H9 (cell line): ENCODE data around the gene NEURL1. TPM values are rescaled to one million over a fixed set of nuclear protein-coding genes. Genes with fewer than 3 reads are reported as not detected.

Source experiments
- DNase-seq: peaks from one replicate; pipeline ENCODE4 v3.0.0-alpha.2; 2017
- H2AFZ ChIP-seq: one replicate; pipeline ENCODE4 v1.6.1; 2013; ENCODE audit warnings: mild to moderate bottlenecking, low read length, control low read depth, moderate library complexity
- H2AK5ac ChIP-seq: 2 replicates; pipeline ENCODE4 v1.6.1; 2013; ENCODE audit warnings: low read length, control low read depth, mixed read lengths; ENCODE audit not compliant: insufficient read length
- H2BK120ac ChIP-seq: one replicate; pipeline ENCODE4 v1.6.1; 2013; ENCODE audit warnings: low read depth, mild to moderate bottlenecking, low read length, control low read depth, inconsistent platforms; ENCODE audit not compliant: poor library complexity, severe bottlenecking
- H2BK12ac ChIP-seq: 2 replicates; pipeline ENCODE4 v1.6.1; 2013; ENCODE audit warnings: low read length, control low read depth, mixed read lengths, low read depth; ENCODE audit not compliant: insufficient read length
- H2BK15ac ChIP-seq: 2 replicates; pipeline ENCODE4 v1.6.1; 2013; ENCODE audit warnings: low read depth, low read length, control low read depth
- H2BK20ac ChIP-seq: one replicate; pipeline ENCODE4 v1.6.1; 2013; ENCODE audit warnings: low read depth, mild to moderate bottlenecking, low read length, control low read depth, inconsistent platforms; ENCODE audit not compliant: poor library complexity, severe bottlenecking
- H2BK5ac ChIP-seq: 2 replicates; pipeline ENCODE4 v1.6.1; 2013; ENCODE audit warnings: low read length, control low read depth, mixed read lengths; ENCODE audit not compliant: insufficient read length
- H3K14ac ChIP-seq: 2 replicates; pipeline ENCODE4 v1.6.1; 2013; ENCODE audit warnings: low read length, control low read depth; ENCODE audit not compliant: insufficient read depth
- H3K18ac ChIP-seq: 2 replicates; pipeline ENCODE4 v1.6.1; 2013; ENCODE audit warnings: low read depth, mild to moderate bottlenecking, mixed read lengths, low read length, control low read depth; ENCODE audit not compliant: insufficient read length
- H3K23ac ChIP-seq: 2 replicates; pipeline ENCODE4 v1.6.1; 2013; ENCODE audit warnings: low read length, control low read depth, mixed read lengths, low read depth; ENCODE audit not compliant: insufficient read length
- H3K23me2 ChIP-seq: 2 replicates; pipeline ENCODE4 v1.6.1; 2013; ENCODE audit warnings: low read depth, mild to moderate bottlenecking, mixed read lengths, low read length, control low read depth; ENCODE audit not compliant: insufficient read length, poor library complexity, severe bottlenecking
- H3K27ac ChIP-seq: 2 replicates; pipeline ENCODE4 v1.5.1; 2013; ENCODE audit warnings: low read length, control low read depth, mixed read lengths, low read depth; ENCODE audit not compliant: insufficient read length
- H3K27me3 ChIP-seq: 2 replicates; pipeline ENCODE4 v1.6.1; 2013; ENCODE audit warnings: low read length, control low read depth, inconsistent platforms; ENCODE audit not compliant: insufficient read depth
- H3K4ac ChIP-seq: 2 replicates; pipeline ENCODE4 v1.6.1; 2013; ENCODE audit warnings: low read depth, mild to moderate bottlenecking, control low read depth, inconsistent platforms, low read length, moderate library complexity
- H3K4me1 ChIP-seq: 2 replicates; pipeline ENCODE4 v1.6.1; 2013; ENCODE audit warnings: low read length, control low read depth, inconsistent platforms; ENCODE audit not compliant: insufficient read depth
- H3K4me2 ChIP-seq: 2 replicates; pipeline ENCODE4 v1.6.1; 2013; ENCODE audit warnings: low read length, control low read depth, mixed read lengths; ENCODE audit not compliant: insufficient read length, insufficient read depth
- H3K56ac ChIP-seq: 2 replicates; pipeline ENCODE4 v1.6.1; 2013; ENCODE audit warnings: low read depth, mild to moderate bottlenecking, mixed read lengths, low read length, control low read depth; ENCODE audit not compliant: insufficient read length
- H3K79me1 ChIP-seq: 2 replicates; pipeline ENCODE4 v1.6.1; 2013; ENCODE audit warnings: low read depth, mild to moderate bottlenecking, moderate library complexity, low read length, control low read depth, inconsistent platforms; ENCODE audit not compliant: insufficient read depth, poor library complexity, severe bottlenecking
- H3K79me2 ChIP-seq: 2 replicates; pipeline ENCODE4 v1.6.1; 2013; ENCODE audit warnings: low read length, control low read depth, inconsistent platforms; ENCODE audit not compliant: insufficient read depth
- H3K9ac ChIP-seq: 2 replicates; pipeline ENCODE4 v1.6.1; 2013; ENCODE audit warnings: low read length, control low read depth, mixed read lengths; ENCODE audit not compliant: insufficient read length; ENCODE audit errors: extremely low read depth
- H3K9me3 ChIP-seq: one replicate; pipeline ENCODE4 v1.6.1; 2013; ENCODE audit warnings: low read depth, low read length, inconsistent platforms; ENCODE audit not compliant: control insufficient read depth
- H3T11ph ChIP-seq: one replicate; pipeline ENCODE4 v1.6.1; 2013; ENCODE audit warnings: mild to moderate bottlenecking, low read length, control low read depth, inconsistent platforms
- H4K20me1 ChIP-seq: one replicate; pipeline ENCODE4 v1.6.1; 2013; ENCODE audit not compliant: control insufficient read depth, insufficient read length, insufficient read depth
- H4K5ac ChIP-seq: 2 replicates; pipeline ENCODE4 v1.6.1; 2013; ENCODE audit warnings: low read depth, mild to moderate bottlenecking, mixed read lengths, low read length, control low read depth; ENCODE audit not compliant: insufficient read length
- H4K8ac ChIP-seq: replicated peaks from 2 replicates; pipeline ENCODE4 v1.6.1; 2013; ENCODE audit warnings: low read length, control low read depth, mixed read lengths, low read depth; ENCODE audit not compliant: insufficient read length
- H4K91ac ChIP-seq: 2 replicates; pipeline ENCODE4 v1.6.1; 2013; ENCODE audit warnings: low read depth, mild to moderate bottlenecking, moderate library complexity, mixed read lengths, low read length, control low read depth; ENCODE audit not compliant: insufficient read length
- H3K27ac Mint-ChIP-seq, 3 experiments: 2 replicates in 2 of 3; 3 replicates in 1 of 3; pipeline ENCODE4 v1.8.0; 2020 to 2021; ENCODE audit warnings: mixed read lengths in 3 of 3, mild to moderate bottlenecking in 1 of 3, moderate library complexity in 1 of 3
- H3K27me3 Mint-ChIP-seq: 2 replicates; pipeline ENCODE4 v1.8.0; 2021; ENCODE audit warnings: low read depth, mild to moderate bottlenecking, moderate library complexity, mixed read lengths
- H3K36me3 Mint-ChIP-seq, 3 experiments: 2 replicates in 2 of 3; 3 replicates in 1 of 3; pipeline ENCODE4 v1.8.0; 2020 to 2021; ENCODE audit warnings: low read depth in 3 of 3, mixed read lengths in 3 of 3; ENCODE audit not compliant: insufficient read depth in 1 of 3
- H3K4me1 Mint-ChIP-seq, 2 experiments: 2 replicates each; pipeline ENCODE4 v1.8.0; 2020; ENCODE audit warnings: mixed read lengths in 2 of 2
- H3K4me3 Mint-ChIP-seq, 2 experiments: 2 replicates in 1 of 2; 3 replicates in 1 of 2; pipeline ENCODE4 v1.8.0; 2020 to 2021; ENCODE audit warnings: mild to moderate bottlenecking in 2 of 2, mixed read lengths in 2 of 2, moderate library complexity in 1 of 2
- H3K9me3 Mint-ChIP-seq, 2 experiments: 2 replicates in 1 of 2; 3 replicates in 1 of 2; pipeline ENCODE4 v1.8.0; 2020; ENCODE audit warnings: mild to moderate bottlenecking in 2 of 2, mixed read lengths in 2 of 2, moderate library complexity in 1 of 2
- CTCF ChIP-seq: fragments of 200-600 bp; sonication (generic); conservative IDR thresholded peaks from 3 replicates; pipeline ENCODE4 v1.8.0; 2021; ENCODE audit warnings: antibody characterized with exemption, mild to moderate bottlenecking
- WGBS: extraction: QIAGEN DNeasy Blood & Tissue Kit; methylation state at CpG from one replicate; pipeline ENCODE4 v1.1.7; 2013; ENCODE audit warnings: missing lambda C conversion rate, low lambda C conversion rate, mixed read lengths; ENCODE audit not compliant: insufficient read length; ENCODE audit errors: extremely low coverage; 5-methylcytosine and 5-hydroxymethylcytosine counted together
- total RNA-seq: library from RNA; stranded (reverse); gene quantifications from 2 replicates; pipeline ENCODE4 v1.2.1, GENCODE V29; 2021

The NEURL1 gene
- total RNA-seq, 1 experiment from 2014 or later = 1.2 TPM

- H3K27ac ChIP-seq = no peak overlapping the region
- no peak overlapping the region for H2BK15ac ChIP-seq
- H3K23ac ChIP-seq = no peak overlapping the region
- Mint-ChIP-seq H3K9me3 (peaks cover 4 to 5% of the 10 kb centered on the region in 2 experiments), H3K4me3 (no peak overlapping the region), H3K27me3 (no peaks in the 10 kb centered on the region; the same call in 1 of the 2 replicates), H3K27ac (no peak overlapping the region), H3K4me1 (peaks cover 5 to 14% of the 10 kb centered on the region in 2 experiments), H3K36me3 (peaks cover 3 to 14% (median 5%) of the 10 kb centered on the region in 3 experiments)
- no peak overlapping the region for H3K14ac ChIP-seq
- no peak overlapping the region for H2BK12ac ChIP-seq
- TF ChIP-seq CTCF = no peak
- no peaks in the 10 kb centered on the region for H3K4me1 ChIP-seq
- no peak overlapping the region for H2AFZ ChIP-seq
- no peak overlapping the region for H2AK5ac ChIP-seq
- H2BK5ac ChIP-seq = no peak overlapping the region
- no peak overlapping the region for H3K4ac ChIP-seq
- H4K20me1 ChIP-seq = no peaks in the 10 kb centered on the region
- H3K27me3 ChIP-seq = no peaks in the 10 kb centered on the region
- H3K79me1 ChIP-seq = no peaks in the 10 kb centered on the region
- H3K4me2 ChIP-seq = no peak overlapping the region
- H2BK120ac ChIP-seq = no peak overlapping the region
- H3K56ac ChIP-seq = no peak overlapping the region
- no peak for DNase-seq
- H4K8ac ChIP-seq = no peak overlapping the region
- no peak overlapping the region for H4K91ac ChIP-seq
- no peaks in the 10 kb centered on the region for H3K79me2 ChIP-seq
- WGBS = no CpG with 5 or more reads among the region's 7 CpGs
- H3K23me2 ChIP-seq = no peaks in the 10 kb centered on the region
- H3K9me3 ChIP-seq = no peaks in the 10 kb centered on the region
- no peak overlapping the region for H3K18ac ChIP-seq
- no peak overlapping the region for H3K9ac ChIP-seq
- no peak overlapping the region for H2BK20ac ChIP-seq
- no peak overlapping the region for H4K5ac ChIP-seq
- no peak overlapping the region for H3T11ph ChIP-seq
Measured at GRCh38 chr10:103600956-103601569, 107.6 kb downstream of the NEURL1 start.
